ENCODE results near the gene MYH15. TPM values are rescaled to one million over a fixed set of nuclear protein-coding genes. Genes with fewer than 3 reads are reported as not detected.

The MYH15 gene
- total RNA-seq, 1 donor, result 0.36 TPM

- Histone ChIP-seq H3K4me1 (ENCODE audit: insufficient read depth, low read length) (peaks cover 11% of the 10 kb centered on the region), H3K9me3 (ENCODE audit: low read depth, low read length) (no peaks in the 10 kb centered on the region), H3K27me3 (ENCODE audit: insufficient read depth, low read length) (no peaks in the 10 kb centered on the region), H3K27ac (ENCODE audit: low read depth, low read length) (no peak overlapping the region), H3K79me2 (ENCODE audit: insufficient read depth, low read length) (no peaks in the 10 kb centered on the region), H4K20me1 (ENCODE audit: insufficient read depth, low read length) (no peaks in the 10 kb centered on the region), H3K4me2 (ENCODE audit: insufficient read depth, low read length) (no peak overlapping the region), H3K4me3 (ENCODE audit: insufficient read depth, low read length) (no peak overlapping the region), H3K36me3 (ENCODE audit: insufficient read depth, low read length) (no peaks in the 10 kb centered on the region), H2AFZ (ENCODE audit: low read length) (no peak overlapping the region)
- no peak for TF ChIP-seq CTCF (IDR thresholded peaks at IDR 0.05; ENCODE audit: extremely low read depth, low read depth, low read length)
- no peak for DNase-seq (ENCODE audit: insufficient read length, low spot score, missing footprints)
Measured at GRCh38 chr3:108455212-108455705, 55.1 kb downstream of the MYH15 start.

- H2AFZ ChIP-seq (ENCODE audit: low read length), result peak overlapping the region; percentile 8
- no peak for DNase-seq (ENCODE audit: insufficient read length, low spot score, missing footprints)
- H3K4me2 ChIP-seq (ENCODE audit: insufficient read depth, low read length), result peak overlapping the region; percentile 26
Measured at GRCh38 chr3:108453565-108453964, 56.8 kb downstream of the MYH15 start.

GRCh38 chr3:108450444-108450843 lies 60.0 kb downstream of the MYH15 start:
- no peaks in the 10 kb centered on the region for H3K79me2 ChIP-seq (ENCODE audit: insufficient read depth, low read length)
- peaks cover 6% of the 10 kb centered on the region for H3K4me1 ChIP-seq (ENCODE audit: insufficient read depth, low read length)
- no peak overlapping the region for H3K4me3 ChIP-seq (ENCODE audit: insufficient read depth, low read length)
- H3K27me3 ChIP-seq (ENCODE audit: insufficient read depth, low read length), result no peaks in the 10 kb centered on the region
- no peak for DNase-seq (ENCODE audit: insufficient read length, low spot score, missing footprints)
- no peaks in the 10 kb centered on the region for H3K9me3 ChIP-seq (ENCODE audit: low read depth, low read length)
- H3K27ac ChIP-seq (ENCODE audit: low read depth, low read length), result no peak overlapping the region
- no peaks in the 10 kb centered on the region for H4K20me1 ChIP-seq (ENCODE audit: insufficient read depth, low read length)
- no peak overlapping the region for H2AFZ ChIP-seq (ENCODE audit: low read length)
- no peak for TF ChIP-seq CTCF (IDR thresholded peaks at IDR 0.05; ENCODE audit: extremely low read depth, low read depth, low read length)
- H3K4me2 ChIP-seq (ENCODE audit: insufficient read depth, low read length), result no peak overlapping the region
- H3K36me3 ChIP-seq (ENCODE audit: insufficient read depth, low read length), result no peaks in the 10 kb centered on the region

More at GRCh38 chr3:108453565-108453964, 56.8 kb downstream of the MYH15 start:
- no peak overlapping the region for H3K4me3 ChIP-seq (ENCODE audit: insufficient read depth, low read length)
- no peaks in the 10 kb centered on the region for H4K20me1 ChIP-seq (ENCODE audit: insufficient read depth, low read length)
- no peaks in the 10 kb centered on the region for H3K27me3 ChIP-seq (ENCODE audit: insufficient read depth, low read length)
- no peak overlapping the region for H3K27ac ChIP-seq (ENCODE audit: low read depth, low read length)
- no peaks in the 10 kb centered on the region for H3K79me2 ChIP-seq (ENCODE audit: insufficient read depth, low read length)
- TF ChIP-seq CTCF (IDR thresholded peaks at IDR 0.05; ENCODE audit: extremely low read depth, low read depth, low read length), result no peak
- peaks cover 11% of the 10 kb centered on the region for H3K4me1 ChIP-seq (ENCODE audit: insufficient read depth, low read length)
- H3K9me3 ChIP-seq (ENCODE audit: low read depth, low read length), result no peaks in the 10 kb centered on the region
- no peaks in the 10 kb centered on the region for H3K36me3 ChIP-seq (ENCODE audit: insufficient read depth, low read length)

- H3K4me1 ChIP-seq (ENCODE audit: insufficient read depth, low read length), result peaks cover 2% of the 10 kb centered on the region
- no peak overlapping the region for H2AFZ ChIP-seq (ENCODE audit: low read length)
- H3K27ac ChIP-seq (ENCODE audit: low read depth, low read length), result no peak overlapping the region
- TF ChIP-seq CTCF (IDR thresholded peaks at IDR 0.05; ENCODE audit: extremely low read depth, low read depth, low read length), result no peak
- H3K4me2 ChIP-seq (ENCODE audit: insufficient read depth, low read length), result no peak overlapping the region
- no peaks in the 10 kb centered on the region for H3K27me3 ChIP-seq (ENCODE audit: insufficient read depth, low read length)
- H4K20me1 ChIP-seq (ENCODE audit: insufficient read depth, low read length), result no peaks in the 10 kb centered on the region
- no peak for DNase-seq (ENCODE audit: insufficient read length, low spot score, missing footprints)
- no peaks in the 10 kb centered on the region for H3K36me3 ChIP-seq (ENCODE audit: insufficient read depth, low read length)
- no peak overlapping the region for H3K4me3 ChIP-seq (ENCODE audit: insufficient read depth, low read length)
- no peaks in the 10 kb centered on the region for H3K79me2 ChIP-seq (ENCODE audit: insufficient read depth, low read length)
- H3K9me3 ChIP-seq (ENCODE audit: low read depth, low read length), result no peaks in the 10 kb centered on the region
Measured at GRCh38 chr3:108448593-108448992, 61.8 kb downstream of the MYH15 start.

All from osteoblast (primary cell).